ENCODE measurements around the gene IGHMBP2. TPM values are rescaled to one million over a fixed set of nuclear protein-coding genes. Genes with fewer than 3 reads are reported as not detected.

IGHMBP2 gene
- total and polyA plus RNA-seq, 2 donors from 2014 or later: 8.8 to 19.6 TPM

DNA sequence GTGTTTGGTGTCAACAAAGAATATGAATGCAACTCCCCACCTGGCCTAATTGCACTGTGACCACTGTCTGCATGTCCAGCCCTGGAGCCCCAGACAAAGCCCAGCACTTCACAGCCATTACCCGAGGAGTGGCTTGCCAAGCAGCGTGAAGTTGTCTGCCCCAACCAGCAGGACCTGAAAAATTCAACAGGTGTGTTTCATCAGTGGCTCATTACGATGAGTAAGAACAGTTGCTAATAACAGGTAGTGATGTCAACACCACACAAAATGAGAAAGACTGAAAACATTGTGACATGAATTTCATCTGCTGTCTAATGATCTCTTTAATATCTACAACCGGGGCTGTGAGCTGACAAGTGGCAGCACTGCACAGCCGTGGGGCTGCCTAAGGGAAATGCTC lies 10.4 kb upstream of the IGHMBP2 start:
- no peaks in the 10 kb centered on the region for H3K27me3 ChIP-seq (ENCODE audit: control insufficient read depth, insufficient read depth, low read length)
- FAIRE-seq: no peak
- H3K9me3 ChIP-seq (ENCODE audit: control insufficient read depth in 2 of 3, insufficient read depth in 1 of 3, low read length in 3 of 3): no peaks in the 10 kb centered on the region
- no peak overlapping the region for H3K4me3 ChIP-seq (ENCODE audit: low read length in 3 of 3)
- no peak overlapping the region for H3K9ac ChIP-seq (ENCODE audit: low read length in 3 of 3)
- no peak for TF ChIP-seq CTCF (IDR thresholded peaks at IDR 0.05; ENCODE audit: borderline replicate concordance, extremely low read depth, insufficient read depth)
- peaks cover 0 to 8% (median 5%) of the 10 kb centered on the region in 3 donors for H3K4me1 ChIP-seq (ENCODE audit: control insufficient read depth in 2 of 3, insufficient read depth in 2 of 3, low read depth in 1 of 3, low read length in 3 of 3)
- intact Hi-C loops (cut with DNase I): no loop called here
- no peak overlapping the region for H3K27ac ChIP-seq (ENCODE audit: low read depth in 2 of 2, low read length in 2 of 2)
- no peak for DNase-seq
- H3K36me3 ChIP-seq (ENCODE audit: control insufficient read depth in 2 of 3, insufficient read depth in 3 of 3, low read length in 3 of 3): peaks cover 2 to 44% (median 24%) of the 10 kb centered on the region in 3 donors

DNA sequence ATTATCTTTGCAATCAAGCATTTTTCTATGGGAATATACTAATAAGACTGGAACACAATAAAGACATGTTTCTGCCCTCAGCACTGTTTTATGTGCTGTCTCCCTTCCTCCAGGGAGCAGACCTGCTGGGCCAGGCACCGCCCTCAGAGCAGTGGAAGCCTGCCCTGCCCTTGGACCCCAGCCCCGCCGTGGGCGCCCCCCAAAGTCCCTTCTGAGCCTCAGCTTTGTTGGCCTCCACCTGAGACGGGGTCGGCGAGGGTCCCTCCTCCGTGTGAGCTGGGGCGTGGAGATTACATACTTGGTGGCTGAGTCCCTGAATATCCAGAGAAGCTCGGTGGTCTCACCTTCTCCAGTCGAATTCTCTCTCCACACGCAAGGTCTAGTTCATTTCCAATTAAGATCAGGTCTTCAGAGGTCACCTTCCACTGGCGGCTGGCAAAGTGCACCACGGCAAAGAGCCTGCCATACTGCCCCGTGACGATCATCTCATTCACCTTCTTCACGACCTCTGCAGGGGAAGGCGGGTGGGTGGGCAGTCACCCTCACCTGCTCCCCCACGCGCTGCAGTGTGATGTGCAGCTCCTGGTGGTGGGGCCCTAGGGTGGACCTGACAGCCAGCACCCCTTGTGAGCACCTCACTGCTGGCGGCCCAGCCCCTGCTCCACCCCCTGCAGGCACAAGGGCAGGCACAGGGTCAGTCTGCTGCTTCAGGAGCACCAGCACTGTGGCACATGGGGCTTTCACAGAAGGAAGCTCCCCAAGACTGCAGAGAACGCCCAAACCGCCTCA lies 7.3 kb upstream of the IGHMBP2 start:
- Histone ChIP-seq H3K27me3 (ENCODE audit: control insufficient read depth, insufficient read depth, low read length) (no peaks in the 10 kb centered on the region), H3K27ac (ENCODE audit: low read depth in 2 of 2, low read length in 2 of 2) (no peak overlapping the region), H3K9ac (ENCODE audit: low read length in 3 of 3) (no peak overlapping the region), H3K4me3 (ENCODE audit: low read length in 3 of 3) (no peak overlapping the region), H3K9me3 (ENCODE audit: control insufficient read depth in 2 of 3, insufficient read depth in 1 of 3, low read length in 3 of 3) (no peaks in the 10 kb centered on the region), H3K4me1 (ENCODE audit: control insufficient read depth in 2 of 3, insufficient read depth in 2 of 3, low read depth in 1 of 3, low read length in 3 of 3) (peaks cover 0 to 5% (median 4%) of the 10 kb centered on the region in 3 donors), H3K36me3 (ENCODE audit: control insufficient read depth in 2 of 3, insufficient read depth in 3 of 3, low read length in 3 of 3) (peaks cover 2 to 48% (median 33%) of the 10 kb centered on the region in 3 donors)
- peak in 1 of 5 donors; percentile 66 for DNase-seq
- TF ChIP-seq CTCF (IDR thresholded peaks at IDR 0.05; ENCODE audit: borderline replicate concordance, extremely low read depth, insufficient read depth): no peak
- intact Hi-C loops (cut with DNase I): no loop called here
- FAIRE-seq: no peak

- Histone ChIP-seq H3K27ac (ENCODE audit: low read depth in 2 of 2, low read length in 2 of 2) (no peak overlapping the region), H3K9ac (ENCODE audit: low read length in 3 of 3) (no peak overlapping the region), H3K4me1 (ENCODE audit: control insufficient read depth in 2 of 3, insufficient read depth in 2 of 3, low read depth in 1 of 3, low read length in 3 of 3) (peaks cover 0 to 2% (median 2%) of the 10 kb centered on the region in 3 donors), H3K9me3 (ENCODE audit: control insufficient read depth in 2 of 3, insufficient read depth in 1 of 3, low read length in 3 of 3) (no peaks in the 10 kb centered on the region), H3K36me3 (ENCODE audit: control insufficient read depth in 2 of 3, insufficient read depth in 3 of 3, low read length in 3 of 3) (peaks cover 0 to 43% (median 31%) of the 10 kb centered on the region in 3 donors), H3K27me3 (ENCODE audit: control insufficient read depth, insufficient read depth, low read length) (no peaks in the 10 kb centered on the region), H3K4me3 (ENCODE audit: low read length in 3 of 3) (no peak overlapping the region)
- no peak for TF ChIP-seq CTCF (IDR thresholded peaks at IDR 0.05; ENCODE audit: borderline replicate concordance, extremely low read depth, insufficient read depth)
- intact Hi-C loops (cut with DNase I): no loop called here
- FAIRE-seq (no peak), DNase-seq (no peak)
Measured at GRCh38 chr11:68897441-68897840, 6.2 kb upstream of the IGHMBP2 start.
